OCI-LY7 (cell line): ENCODE results near the gene FNDC10.

Experiments
- EZH2phosphoT487 ChIP-seq: fragments of 200-600 bp; sonication (generic); IDR thresholded peaks from 2 replicates; pipeline ENCODE4 v1.6.1; 2018; ENCODE audit warnings: low read depth, borderline replicate concordance, mild to moderate bottlenecking, mixed run types, antibody characterized with exemption, low read length, moderate library complexity, mixed read lengths
- TF ChIP-seq, protein P1 (sequence below): fragments of 200-600 bp; sonication (generic); conservative IDR thresholded peaks from 2 replicates; pipeline ENCODE4 v1.5.1; 2014; ENCODE audit warnings: mild to moderate bottlenecking, antibody characterized with exemption, low read length, moderate library complexity, mixed read lengths

- TF ChIP-seq, protein P1, sequence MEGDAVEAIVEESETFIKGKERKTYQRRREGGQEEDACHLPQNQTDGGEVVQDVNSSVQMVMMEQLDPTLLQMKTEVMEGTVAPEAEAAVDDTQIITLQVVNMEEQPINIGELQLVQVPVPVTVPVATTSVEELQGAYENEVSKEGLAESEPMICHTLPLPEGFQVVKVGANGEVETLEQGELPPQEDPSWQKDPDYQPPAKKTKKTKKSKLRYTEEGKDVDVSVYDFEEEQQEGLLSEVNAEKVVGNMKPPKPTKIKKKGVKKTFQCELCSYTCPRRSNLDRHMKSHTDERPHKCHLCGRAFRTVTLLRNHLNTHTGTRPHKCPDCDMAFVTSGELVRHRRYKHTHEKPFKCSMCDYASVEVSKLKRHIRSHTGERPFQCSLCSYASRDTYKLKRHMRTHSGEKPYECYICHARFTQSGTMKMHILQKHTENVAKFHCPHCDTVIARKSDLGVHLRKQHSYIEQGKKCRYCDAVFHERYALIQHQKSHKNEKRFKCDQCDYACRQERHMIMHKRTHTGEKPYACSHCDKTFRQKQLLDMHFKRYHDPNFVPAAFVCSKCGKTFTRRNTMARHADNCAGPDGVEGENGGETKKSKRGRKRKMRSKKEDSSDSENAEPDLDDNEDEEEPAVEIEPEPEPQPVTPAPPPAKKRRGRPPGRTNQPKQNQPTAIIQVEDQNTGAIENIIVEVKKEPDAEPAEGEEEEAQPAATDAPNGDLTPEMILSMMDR, result no peak
- TF ChIP-seq EZH2phosphoT487, result no peak
Observed at GRCh38 chr1:1551524-1552262, 48.2 kb downstream of the FNDC10 start.
